Bronchial epithelial cell (primary cell): Measurements from ENCODE around the gene SNX25. TPM values are rescaled to one million over a fixed set of nuclear protein-coding genes. Genes with fewer than 3 reads are reported as not detected.
"Not testable (repeated sequence)": the region's sequence is repeated elsewhere in the genome, so short reads cannot be mapped to it uniquely, and the experiment has no call there.

Experiments used
- DNase-seq: peaks from one replicate; pipeline ENCODE4 v3.0.0-alpha.2; 2010; ENCODE audit warnings: low read depth
- FAIRE-seq: peaks from 2 replicates; lab custom pipeline; 2011; peaks lifted over from hg19 to GRCh38; lab: Jason Lieb, UNC
- H3K27me3 ChIP-seq: 2 replicates; pipeline ENCODE4 v1.5.1; 2011; ENCODE audit warnings: low read length; ENCODE audit not compliant: control insufficient read depth, insufficient read depth
- H3K36me3 ChIP-seq: 2 replicates; pipeline ENCODE4 v1.5.1; 2011; ENCODE audit warnings: low read length; ENCODE audit not compliant: control insufficient read depth, insufficient read depth
- H3K4me3 ChIP-seq: 2 replicates; pipeline ENCODE4 v1.5.1; 2011; ENCODE audit warnings: mild to moderate bottlenecking, low read depth, low read length, control low read depth
- total RNA-seq: library from RNA; depleted of rRNA; stranded (reverse); fragments of >200 nt; gene quantifications from 2 replicates; pipeline ENCODE4 v1.2.1, GENCODE V29; 2014
- TF ChIP-seq, protein P1 (sequence below): IDR thresholded peaks from 2 replicates; pipeline ENCODE4 v1.5.1; 2011; ENCODE audit warnings: mild to moderate bottlenecking, moderate library complexity, low read length, control low read depth, inconsistent platforms; ENCODE audit not compliant: insufficient read depth, severe bottlenecking

Gene SNX25
- total RNA-seq, 1 donor from 2014 or later: 18.4 TPM

DNA sequence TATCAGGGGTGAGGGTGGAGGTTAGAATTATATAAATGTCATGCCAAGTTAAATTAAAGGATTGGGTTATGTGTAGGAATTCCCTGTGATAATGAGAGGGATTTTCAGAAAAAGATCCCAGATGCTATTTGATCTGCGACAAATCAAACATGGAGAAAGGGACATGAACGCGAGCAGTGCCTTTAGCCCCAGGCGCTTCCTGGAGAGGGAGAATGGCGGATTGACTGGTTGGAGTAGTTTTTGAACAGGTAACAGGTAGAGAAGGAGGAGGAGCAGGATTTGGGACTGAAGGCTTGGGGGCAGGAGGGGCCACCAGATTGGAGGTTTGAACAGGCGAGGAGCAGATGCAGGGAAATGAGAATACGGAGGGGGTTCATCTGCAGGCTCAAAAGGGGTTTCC, 119.2 kb downstream of the SNX25 start:
- DNase-seq (no peak), FAIRE-seq (no peak)
- no peak overlapping the region for H3K4me3 ChIP-seq
- TF ChIP-seq, protein P1, sequence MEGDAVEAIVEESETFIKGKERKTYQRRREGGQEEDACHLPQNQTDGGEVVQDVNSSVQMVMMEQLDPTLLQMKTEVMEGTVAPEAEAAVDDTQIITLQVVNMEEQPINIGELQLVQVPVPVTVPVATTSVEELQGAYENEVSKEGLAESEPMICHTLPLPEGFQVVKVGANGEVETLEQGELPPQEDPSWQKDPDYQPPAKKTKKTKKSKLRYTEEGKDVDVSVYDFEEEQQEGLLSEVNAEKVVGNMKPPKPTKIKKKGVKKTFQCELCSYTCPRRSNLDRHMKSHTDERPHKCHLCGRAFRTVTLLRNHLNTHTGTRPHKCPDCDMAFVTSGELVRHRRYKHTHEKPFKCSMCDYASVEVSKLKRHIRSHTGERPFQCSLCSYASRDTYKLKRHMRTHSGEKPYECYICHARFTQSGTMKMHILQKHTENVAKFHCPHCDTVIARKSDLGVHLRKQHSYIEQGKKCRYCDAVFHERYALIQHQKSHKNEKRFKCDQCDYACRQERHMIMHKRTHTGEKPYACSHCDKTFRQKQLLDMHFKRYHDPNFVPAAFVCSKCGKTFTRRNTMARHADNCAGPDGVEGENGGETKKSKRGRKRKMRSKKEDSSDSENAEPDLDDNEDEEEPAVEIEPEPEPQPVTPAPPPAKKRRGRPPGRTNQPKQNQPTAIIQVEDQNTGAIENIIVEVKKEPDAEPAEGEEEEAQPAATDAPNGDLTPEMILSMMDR: no peak
- H3K36me3 ChIP-seq: no peaks in the 10 kb centered on the region
- H3K27me3 ChIP-seq: no peaks in the 10 kb centered on the region

DNA sequence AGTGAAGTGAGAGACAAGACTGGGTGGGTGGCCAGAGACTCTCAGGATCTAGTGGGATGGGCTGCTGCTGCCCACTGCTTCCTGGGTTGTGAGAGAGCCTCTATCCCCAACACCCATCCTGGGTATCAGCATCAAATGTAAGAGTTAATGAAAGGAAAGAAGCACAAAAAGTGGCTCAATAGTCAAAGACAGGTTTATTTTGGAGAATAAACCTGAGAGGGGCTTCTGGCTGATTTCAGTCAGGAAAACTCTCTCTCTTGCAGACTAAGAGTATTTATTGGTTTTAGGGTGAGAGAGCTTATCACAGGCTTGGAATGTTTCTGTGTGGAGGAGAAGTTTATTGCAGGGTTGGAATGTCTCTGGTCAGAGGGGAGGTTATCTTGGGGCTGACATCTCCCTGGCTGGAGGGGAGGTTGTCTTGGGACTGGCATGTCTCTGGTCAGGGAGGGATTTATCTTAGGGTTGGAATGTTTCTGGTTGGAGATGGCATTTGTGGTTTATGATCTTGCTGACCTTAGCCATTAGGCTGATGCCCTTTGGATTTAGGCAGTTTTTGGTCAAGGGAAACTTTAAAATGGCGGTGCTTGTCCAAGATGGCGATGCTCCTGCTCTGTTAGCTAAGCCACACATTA, 120.6 kb downstream of the SNX25 start:
- H3K4me3 ChIP-seq, DNase-seq, FAIRE-seq, H3K27me3 ChIP-seq, H3K36me3 ChIP-seq: not testable (repeated sequence)

DNA sequence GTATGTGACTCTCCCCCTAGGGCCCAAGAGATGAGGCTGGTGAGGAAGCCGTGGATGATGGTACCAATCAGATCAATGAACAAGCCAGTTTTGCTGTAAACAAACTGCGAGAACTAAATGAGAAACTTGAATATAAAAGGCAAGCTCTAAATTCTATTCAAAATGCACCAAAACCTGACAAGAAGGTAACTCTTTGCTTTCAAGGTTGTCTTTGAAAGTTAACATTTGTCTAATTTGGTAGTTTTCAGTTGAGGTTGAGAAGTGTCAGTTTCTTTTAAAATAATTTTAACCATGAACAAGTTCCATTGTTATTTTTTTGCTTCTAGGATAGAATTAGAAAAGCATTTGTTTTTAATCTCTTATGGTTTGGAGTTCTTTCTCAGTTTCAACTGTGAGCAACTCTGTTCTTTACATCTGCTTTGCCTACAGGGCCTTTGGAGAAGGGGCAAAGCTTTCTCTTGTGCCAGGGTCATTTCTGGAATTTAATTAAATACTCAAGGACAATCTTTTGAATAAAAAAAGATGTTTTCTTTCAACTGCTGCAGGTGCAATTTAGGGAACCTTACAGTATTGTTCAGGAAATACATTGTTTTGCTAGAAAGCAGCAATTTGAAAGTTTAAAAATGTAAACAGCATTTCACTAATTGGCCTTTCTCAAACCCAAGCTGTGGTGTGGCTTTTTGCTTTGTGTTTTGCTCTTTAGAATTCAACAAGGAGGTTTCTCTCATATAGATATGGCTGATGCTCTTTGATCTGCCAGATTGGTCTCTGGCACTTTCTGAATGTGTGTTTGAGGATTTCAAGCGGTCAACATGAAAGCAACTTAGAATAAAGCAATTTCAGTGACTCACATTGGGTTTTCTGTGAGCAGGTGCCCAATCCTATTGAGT, 123.4 kb downstream of the SNX25 start:
- Histone ChIP-seq H3K36me3 (no peaks in the 10 kb centered on the region), H3K27me3 (no peaks in the 10 kb centered on the region), H3K4me3 (no peak overlapping the region)
- TF ChIP-seq, protein P1: no peak
- no peak for DNase-seq
- FAIRE-seq: no peak

DNA sequence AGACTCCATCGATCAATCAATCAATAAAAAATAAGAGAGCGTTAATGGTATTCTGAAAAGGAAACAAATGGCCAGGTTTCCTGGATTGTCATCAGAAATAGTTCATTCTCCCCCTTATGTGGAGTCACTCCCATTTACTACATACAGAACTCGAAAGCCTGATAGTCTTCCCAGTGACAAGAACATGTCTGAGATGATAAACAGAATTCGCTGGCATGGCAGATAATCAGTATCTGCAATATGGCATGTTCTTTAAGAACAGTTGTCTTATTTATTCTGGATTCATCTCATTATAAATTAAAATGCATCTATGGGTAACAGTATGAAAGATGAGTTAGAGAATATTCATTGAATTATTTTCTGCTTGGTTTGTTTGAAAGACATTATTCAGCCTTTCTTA, 124.9 kb downstream of the SNX25 start:
- TF ChIP-seq, protein P1: no peak
- FAIRE-seq: no peak

GRCh38 chr4:185335579-185335978, 126.2 kb downstream of the SNX25 start:
- no peaks in the 10 kb centered on the region for H3K36me3 ChIP-seq
- no peaks in the 10 kb centered on the region for H3K27me3 ChIP-seq
- FAIRE-seq: no peak
- TF ChIP-seq, protein P1: no peak
- no peak overlapping the region for H3K4me3 ChIP-seq
- no peak for DNase-seq

More for the DNA sequence above, 124.9 kb downstream of the SNX25 start:
- Histone ChIP-seq H3K36me3 (no peaks in the 10 kb centered on the region), H3K4me3 (no peak overlapping the region), H3K27me3 (no peaks in the 10 kb centered on the region)
- no peak for DNase-seq

- no peaks in the 10 kb centered on the region for H3K36me3 ChIP-seq
- H3K4me3 ChIP-seq: no peak overlapping the region
- TF ChIP-seq, protein P1: no peak
- no peak for FAIRE-seq
- H3K27me3 ChIP-seq: no peaks in the 10 kb centered on the region
- no peak for DNase-seq
These were observed 130.5 kb downstream of the SNX25 start for GRCh38 chr4:185339941-185340340.
